Heart left ventricle (tissue), 13 donors: ENCODE results near the gene CAPRIN1.

ENCODE experiments used
- CTCF ChIP-seq, 12 donors: fragments of 200-600 bp; sonication (generic) in 4 of 12; IDR thresholded peaks; one replicate each; pipeline versions ENCODE4 v1.5.0 to v1.8.0; 2018 to 2022; ENCODE audit warnings: antibody characterized with exemption in 12 of 12, mild to moderate bottlenecking in 5 of 12
- POLR2A ChIP-seq, 2 donors: fragments of 450-650 bp; IDR thresholded peaks; one replicate each; pipeline ENCODE4 v1.6.1; 2017; ENCODE audit warnings: antibody characterized with exemption in 2 of 2, mild to moderate bottlenecking in 2 of 2, moderate library complexity in 2 of 2
- donor health status: ischemic (EF 13 %, LVEDD 7.1; RV severe dilation, severe dysfunction).
- donor health status: DM: no; HTN: yes; CAD: no.
- donor health status: DM: no; HTN: no; CAD: no.
- donor health status: ischemic (EF 25% LVEDD 6.9; RV normal size, moderate dysfunction).
- donor health status: ischemic (EF 25% LVEDD 5.7; RV mildly dilated, moderate dysfunction).
- donor health status: ischemic (EF 35%, LVEDD 5.7; RV mildly dilated, moderate dysfunction).
- donor health status: nonischemic (EF 11% LVEDD 7.7; RV severe dilation, severe dysfunction).
- donor health status: DM: yes; HTN: yes; CAD: no.
- donor health status: PGD.
- donor health status: ischemic (EF 29% LVEDD 5.4; RV normal size, mild dysfunction).
- donor health status: nonischemic (EF 23%, LVEDD 6.1; RV moderate dilation, normal function).

- TF ChIP-seq CTCF (IDR thresholded peaks at IDR 0.05): no peak
- TF ChIP-seq POLR2A (IDR thresholded peaks at IDR 0.05): no peak
Observed at GRCh38 chr11:34120651-34121050, 69.1 kb downstream of the CAPRIN1 start.
